HepG2 (cell line): ENCODE measurements around the gene CCDC170. TPM values are rescaled to one million over a fixed set of nuclear protein-coding genes. Genes with fewer than 3 reads are reported as not detected.
A peak's percentile ranks its signal among the peaks of the same experiment; 100 is the strongest.

ENCODE experiments used
- FOXC1 ChIP-seq: sonication (generic); formaldehyde crosslinking; IDR thresholded peaks from 2 replicates; pipeline ENCODE4 v1.8.0; 2022; ENCODE audit warnings: mild to moderate bottlenecking, missing genetic modification reagents, borderline replicate concordance
- GATAD2A ChIP-seq: IDR thresholded peaks from 2 replicates; pipeline ENCODE4 v1.6.1; 2016
- HNRNPK ChIP-seq: fragments of 200-400 bp; formaldehyde crosslinking; IDR thresholded peaks from 2 replicates; pipeline ENCODE4 v1.6.1; 2018; ENCODE audit warnings: low read length, low read depth, moderate library complexity, mild to moderate bottlenecking; ENCODE audit not compliant: poor library complexity, severe bottlenecking
- JUN ChIP-seq: sonication (generic); formaldehyde crosslinking; IDR thresholded peaks from 2 replicates; pipeline ENCODE4 v1.4.0; 2020; ENCODE audit warnings: mild to moderate bottlenecking, missing genetic modification reagents
- KMT2A ChIP-seq: sonication (generic); formaldehyde crosslinking; IDR thresholded peaks from 2 replicates; pipeline ENCODE4 v1.4.0; 2020; ENCODE audit warnings: missing genetic modification reagents
- NFKB2 ChIP-seq: sonication (generic); formaldehyde crosslinking; IDR thresholded peaks from 2 replicates; pipeline ENCODE4 v1.4.0; 2020; ENCODE audit warnings: missing genetic modification reagents, borderline replicate concordance
- PAF1 ChIP-seq: IDR thresholded peaks from 2 replicates; pipeline ENCODE4 v1.6.1; 2016; ENCODE audit warnings: missing genetic modification reagents, missing compliant biosample characterization
- PPARG ChIP-seq: conservative IDR thresholded peaks from 2 replicates; pipeline ENCODE4 v1.6.1; 2016; ENCODE audit warnings: missing biosample characterization, missing genetic modification reagents
- SMARCC2 ChIP-seq: fragments of 450-650 bp; IDR thresholded peaks from 2 replicates; pipeline ENCODE4 v1.6.1; 2017; ENCODE audit warnings: antibody characterized with exemption, mild to moderate bottlenecking
- ZBTB8A ChIP-seq: sonication (generic); formaldehyde crosslinking; IDR thresholded peaks from 2 replicates; pipeline ENCODE4 v1.4.0; 2020; ENCODE audit warnings: mild to moderate bottlenecking, low read depth, missing genetic modification reagents, borderline replicate concordance
- ZNF331 ChIP-seq: sonication (generic); formaldehyde crosslinking; IDR thresholded peaks from 2 replicates; pipeline ENCODE4 v1.4.0; 2020; ENCODE audit warnings: missing genetic modification reagents
- polyA plus RNA-seq, 8 experiments: library from polyadenylated mRNA; depleted of rRNA in 3 of 8; stranded (reverse) in 7 of 8; unstranded in 1 of 8; fragments of >200 nt; fragmentation: Illumina TruSeq in 4 of 8; extraction: Trizol in 4 of 8; gene quantifications; 2 replicates each; pipeline versions ENCODE4 v1.2.1 to v1.2.3, GENCODE V29; 2011 to 2016; ENCODE audit warnings: low read depth in 4 of 8, missing spikeins in 1 of 8, mixed read lengths in 1 of 8; ENCODE audit not compliant: insufficient read depth in 1 of 8
- total RNA-seq, 5 experiments: library from RNA; depleted of rRNA; stranded (reverse); fragments of >200 nt; fragmentation: Illumina TruSeq; extraction: Trizol; gene quantifications; 2 replicates each; pipeline ENCODE4 v1.2.3, GENCODE V29; 2016; ENCODE audit warnings: low read depth in 1 of 5
- TF ChIP-seq, protein P1 (sequence below): sonication (generic); formaldehyde crosslinking; IDR thresholded peaks from 2 replicates; pipeline ENCODE4 v1.4.0; 2020; ENCODE audit warnings: missing genetic modification reagents
- TF ChIP-seq, protein P2 (sequence below): IDR thresholded peaks from 2 replicates; pipeline ENCODE4 v1.6.1; 2016; ENCODE audit warnings: low read depth, missing genetic modification reagents, missing compliant biosample characterization
- TF ChIP-seq, protein P3 (sequence below): sonication (generic); formaldehyde crosslinking; IDR thresholded peaks from 2 replicates; pipeline ENCODE4 v1.4.0; 2020; ENCODE audit warnings: missing genetic modification reagents, borderline replicate concordance
- TF ChIP-seq, protein P4 (sequence below): sonication (generic); formaldehyde crosslinking; IDR thresholded peaks from 2 replicates; pipeline ENCODE4 v1.5.0; 2020; ENCODE audit warnings: mild to moderate bottlenecking, missing genetic modification reagents, moderate library complexity
- TF ChIP-seq, protein P5 (sequence below): sonication (generic); formaldehyde crosslinking; IDR thresholded peaks from 2 replicates; pipeline ENCODE4 v1.9.0; 2021; ENCODE audit warnings: missing genetic modification reagents, borderline replicate concordance

The CCDC170 gene
- total and polyA plus RNA-seq, 2 of the 13 experiments (the other 11 are each of a cell fraction or from before 2014, with no cell fraction given), result 0.90 to 5.1 TPM

DNA sequence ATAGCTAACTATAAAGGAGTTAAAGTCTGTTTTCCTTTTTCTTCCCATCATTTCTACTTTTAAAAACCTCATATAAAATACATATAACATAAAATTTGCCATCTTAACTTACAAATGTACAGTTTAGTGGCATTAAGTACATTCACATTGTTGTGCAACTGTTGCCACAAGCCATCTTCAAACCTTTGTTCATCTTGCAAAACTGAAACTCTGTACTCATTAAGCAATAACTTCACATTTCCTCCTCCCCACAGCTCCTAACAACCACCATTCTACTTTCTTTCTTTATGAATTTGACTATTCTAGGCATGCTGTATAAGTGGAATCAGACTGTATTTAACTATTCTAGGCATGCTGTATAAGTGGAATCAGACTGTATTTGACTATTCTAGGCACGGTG, 4.5 kb downstream of the CCDC170 start (continued):
- TF ChIP-seq, protein P1, sequence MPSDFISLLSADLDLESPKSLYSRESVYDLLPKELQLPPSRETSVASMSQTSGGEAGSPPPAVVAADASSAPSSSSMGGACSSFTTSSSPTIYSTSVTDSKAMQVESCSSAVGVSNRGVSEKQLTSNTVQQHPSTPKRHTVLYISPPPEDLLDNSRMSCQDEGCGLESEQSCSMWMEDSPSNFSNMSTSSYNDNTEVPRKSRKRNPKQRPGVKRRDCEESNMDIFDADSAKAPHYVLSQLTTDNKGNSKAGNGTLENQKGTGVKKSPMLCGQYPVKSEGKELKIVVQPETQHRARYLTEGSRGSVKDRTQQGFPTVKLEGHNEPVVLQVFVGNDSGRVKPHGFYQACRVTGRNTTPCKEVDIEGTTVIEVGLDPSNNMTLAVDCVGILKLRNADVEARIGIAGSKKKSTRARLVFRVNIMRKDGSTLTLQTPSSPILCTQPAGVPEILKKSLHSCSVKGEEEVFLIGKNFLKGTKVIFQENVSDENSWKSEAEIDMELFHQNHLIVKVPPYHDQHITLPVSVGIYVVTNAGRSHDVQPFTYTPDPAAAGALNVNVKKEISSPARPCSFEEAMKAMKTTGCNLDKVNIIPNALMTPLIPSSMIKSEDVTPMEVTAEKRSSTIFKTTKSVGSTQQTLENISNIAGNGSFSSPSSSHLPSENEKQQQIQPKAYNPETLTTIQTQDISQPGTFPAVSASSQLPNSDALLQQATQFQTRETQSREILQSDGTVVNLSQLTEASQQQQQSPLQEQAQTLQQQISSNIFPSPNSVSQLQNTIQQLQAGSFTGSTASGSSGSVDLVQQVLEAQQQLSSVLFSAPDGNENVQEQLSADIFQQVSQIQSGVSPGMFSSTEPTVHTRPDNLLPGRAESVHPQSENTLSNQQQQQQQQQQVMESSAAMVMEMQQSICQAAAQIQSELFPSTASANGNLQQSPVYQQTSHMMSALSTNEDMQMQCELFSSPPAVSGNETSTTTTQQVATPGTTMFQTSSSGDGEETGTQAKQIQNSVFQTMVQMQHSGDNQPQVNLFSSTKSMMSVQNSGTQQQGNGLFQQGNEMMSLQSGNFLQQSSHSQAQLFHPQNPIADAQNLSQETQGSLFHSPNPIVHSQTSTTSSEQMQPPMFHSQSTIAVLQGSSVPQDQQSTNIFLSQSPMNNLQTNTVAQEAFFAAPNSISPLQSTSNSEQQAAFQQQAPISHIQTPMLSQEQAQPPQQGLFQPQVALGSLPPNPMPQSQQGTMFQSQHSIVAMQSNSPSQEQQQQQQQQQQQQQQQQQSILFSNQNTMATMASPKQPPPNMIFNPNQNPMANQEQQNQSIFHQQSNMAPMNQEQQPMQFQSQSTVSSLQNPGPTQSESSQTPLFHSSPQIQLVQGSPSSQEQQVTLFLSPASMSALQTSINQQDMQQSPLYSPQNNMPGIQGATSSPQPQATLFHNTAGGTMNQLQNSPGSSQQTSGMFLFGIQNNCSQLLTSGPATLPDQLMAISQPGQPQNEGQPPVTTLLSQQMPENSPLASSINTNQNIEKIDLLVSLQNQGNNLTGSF (CRISPR knock-in tag), result no peak
- no peak for TF ChIP-seq KMT2A
- TF ChIP-seq JUN (CRISPR knock-in tag), result no peak
- no peak for TF ChIP-seq HNRNPK
- TF ChIP-seq, protein P2, sequence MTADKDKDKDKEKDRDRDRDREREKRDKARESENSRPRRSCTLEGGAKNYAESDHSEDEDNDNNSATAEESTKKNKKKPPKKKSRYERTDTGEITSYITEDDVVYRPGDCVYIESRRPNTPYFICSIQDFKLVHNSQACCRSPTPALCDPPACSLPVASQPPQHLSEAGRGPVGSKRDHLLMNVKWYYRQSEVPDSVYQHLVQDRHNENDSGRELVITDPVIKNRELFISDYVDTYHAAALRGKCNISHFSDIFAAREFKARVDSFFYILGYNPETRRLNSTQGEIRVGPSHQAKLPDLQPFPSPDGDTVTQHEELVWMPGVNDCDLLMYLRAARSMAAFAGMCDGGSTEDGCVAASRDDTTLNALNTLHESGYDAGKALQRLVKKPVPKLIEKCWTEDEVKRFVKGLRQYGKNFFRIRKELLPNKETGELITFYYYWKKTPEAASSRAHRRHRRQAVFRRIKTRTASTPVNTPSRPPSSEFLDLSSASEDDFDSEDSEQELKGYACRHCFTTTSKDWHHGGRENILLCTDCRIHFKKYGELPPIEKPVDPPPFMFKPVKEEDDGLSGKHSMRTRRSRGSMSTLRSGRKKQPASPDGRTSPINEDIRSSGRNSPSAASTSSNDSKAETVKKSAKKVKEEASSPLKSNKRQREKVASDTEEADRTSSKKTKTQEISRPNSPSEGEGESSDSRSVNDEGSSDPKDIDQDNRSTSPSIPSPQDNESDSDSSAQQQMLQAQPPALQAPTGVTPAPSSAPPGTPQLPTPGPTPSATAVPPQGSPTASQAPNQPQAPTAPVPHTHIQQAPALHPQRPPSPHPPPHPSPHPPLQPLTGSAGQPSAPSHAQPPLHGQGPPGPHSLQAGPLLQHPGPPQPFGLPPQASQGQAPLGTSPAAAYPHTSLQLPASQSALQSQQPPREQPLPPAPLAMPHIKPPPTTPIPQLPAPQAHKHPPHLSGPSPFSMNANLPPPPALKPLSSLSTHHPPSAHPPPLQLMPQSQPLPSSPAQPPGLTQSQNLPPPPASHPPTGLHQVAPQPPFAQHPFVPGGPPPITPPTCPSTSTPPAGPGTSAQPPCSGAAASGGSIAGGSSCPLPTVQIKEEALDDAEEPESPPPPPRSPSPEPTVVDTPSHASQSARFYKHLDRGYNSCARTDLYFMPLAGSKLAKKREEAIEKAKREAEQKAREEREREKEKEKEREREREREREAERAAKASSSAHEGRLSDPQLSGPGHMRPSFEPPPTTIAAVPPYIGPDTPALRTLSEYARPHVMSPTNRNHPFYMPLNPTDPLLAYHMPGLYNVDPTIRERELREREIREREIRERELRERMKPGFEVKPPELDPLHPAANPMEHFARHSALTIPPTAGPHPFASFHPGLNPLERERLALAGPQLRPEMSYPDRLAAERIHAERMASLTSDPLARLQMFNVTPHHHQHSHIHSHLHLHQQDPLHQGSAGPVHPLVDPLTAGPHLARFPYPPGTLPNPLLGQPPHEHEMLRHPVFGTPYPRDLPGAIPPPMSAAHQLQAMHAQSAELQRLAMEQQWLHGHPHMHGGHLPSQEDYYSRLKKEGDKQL (CRISPR knock-in tag), result no peak
- TF ChIP-seq GATAD2A (CRISPR knock-in tag), result peak; percentile 91
- TF ChIP-seq, protein P3, sequence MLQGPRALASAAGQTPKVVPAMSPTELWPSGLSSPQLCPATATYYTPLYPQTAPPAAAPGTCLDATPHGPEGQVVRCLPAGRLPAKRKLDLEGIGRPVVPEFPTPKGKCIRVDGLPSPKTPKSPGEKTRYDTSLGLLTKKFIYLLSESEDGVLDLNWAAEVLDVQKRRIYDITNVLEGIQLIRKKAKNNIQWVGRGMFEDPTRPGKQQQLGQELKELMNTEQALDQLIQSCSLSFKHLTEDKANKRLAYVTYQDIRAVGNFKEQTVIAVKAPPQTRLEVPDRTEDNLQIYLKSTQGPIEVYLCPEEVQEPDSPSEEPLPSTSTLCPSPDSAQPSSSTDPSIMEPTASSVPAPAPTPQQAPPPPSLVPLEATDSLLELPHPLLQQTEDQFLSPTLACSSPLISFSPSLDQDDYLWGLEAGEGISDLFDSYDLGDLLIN (CRISPR knock-in tag), result no peak
- TF ChIP-seq PPARG (CRISPR knock-in tag), result no peak
- TF ChIP-seq, protein P4, sequence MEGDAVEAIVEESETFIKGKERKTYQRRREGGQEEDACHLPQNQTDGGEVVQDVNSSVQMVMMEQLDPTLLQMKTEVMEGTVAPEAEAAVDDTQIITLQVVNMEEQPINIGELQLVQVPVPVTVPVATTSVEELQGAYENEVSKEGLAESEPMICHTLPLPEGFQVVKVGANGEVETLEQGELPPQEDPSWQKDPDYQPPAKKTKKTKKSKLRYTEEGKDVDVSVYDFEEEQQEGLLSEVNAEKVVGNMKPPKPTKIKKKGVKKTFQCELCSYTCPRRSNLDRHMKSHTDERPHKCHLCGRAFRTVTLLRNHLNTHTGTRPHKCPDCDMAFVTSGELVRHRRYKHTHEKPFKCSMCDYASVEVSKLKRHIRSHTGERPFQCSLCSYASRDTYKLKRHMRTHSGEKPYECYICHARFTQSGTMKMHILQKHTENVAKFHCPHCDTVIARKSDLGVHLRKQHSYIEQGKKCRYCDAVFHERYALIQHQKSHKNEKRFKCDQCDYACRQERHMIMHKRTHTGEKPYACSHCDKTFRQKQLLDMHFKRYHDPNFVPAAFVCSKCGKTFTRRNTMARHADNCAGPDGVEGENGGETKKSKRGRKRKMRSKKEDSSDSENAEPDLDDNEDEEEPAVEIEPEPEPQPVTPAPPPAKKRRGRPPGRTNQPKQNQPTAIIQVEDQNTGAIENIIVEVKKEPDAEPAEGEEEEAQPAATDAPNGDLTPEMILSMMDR, result no peak
- TF ChIP-seq FOXC1 (CRISPR knock-in tag), result no peak
- no peak for TF ChIP-seq SMARCC2
- peak; percentile 64; the same call in 1 of the 2 replicates for TF ChIP-seq ZNF331 (CRISPR knock-in tag)
- no peak for TF ChIP-seq PAF1
- TF ChIP-seq, protein P5, sequence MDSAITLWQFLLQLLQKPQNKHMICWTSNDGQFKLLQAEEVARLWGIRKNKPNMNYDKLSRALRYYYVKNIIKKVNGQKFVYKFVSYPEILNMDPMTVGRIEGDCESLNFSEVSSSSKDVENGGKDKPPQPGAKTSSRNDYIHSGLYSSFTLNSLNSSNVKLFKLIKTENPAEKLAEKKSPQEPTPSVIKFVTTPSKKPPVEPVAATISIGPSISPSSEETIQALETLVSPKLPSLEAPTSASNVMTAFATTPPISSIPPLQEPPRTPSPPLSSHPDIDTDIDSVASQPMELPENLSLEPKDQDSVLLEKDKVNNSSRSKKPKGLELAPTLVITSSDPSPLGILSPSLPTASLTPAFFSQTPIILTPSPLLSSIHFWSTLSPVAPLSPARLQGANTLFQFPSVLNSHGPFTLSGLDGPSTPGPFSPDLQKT (CRISPR knock-in tag), result no peak
- no peak for TF ChIP-seq NFKB2 (CRISPR knock-in tag)
- no peak for TF ChIP-seq ZBTB8A (CRISPR knock-in tag)
